Tibial nerve (tissue), 4 donors: ENCODE results near the gene ZNF319. TPM values are rescaled to one million over a fixed set of nuclear protein-coding genes. Genes with fewer than 3 reads are reported as not detected.

Experiments used
- DNase-seq, 2 donors: peaks; one replicate each; pipeline ENCODE4 v3.0.0-alpha.2; 2019; ENCODE audit warnings: low spot score in 2 of 2
- H3K27ac ChIP-seq, 4 donors: fragments of 200-600 bp; sonication (generic) in 3 of 4; one replicate each; pipeline ENCODE4 v1.5.1; 2017 to 2019; ENCODE audit warnings: mild to moderate bottlenecking in 1 of 4
- H3K27me3 ChIP-seq, 2 donors: fragments of 200-600 bp; sonication (generic) in 1 of 2; one replicate each; pipeline versions ENCODE4 v1.5.1 to v1.6.0; 2017 to 2019
- H3K36me3 ChIP-seq, 3 donors: fragments of 200-600 bp; sonication (generic); one replicate each; pipeline ENCODE4 v1.5.1; 2018 to 2019
- H3K4me1 ChIP-seq, 4 donors: fragments of 200-600 bp; sonication (generic) in 3 of 4; one replicate each; pipeline ENCODE4 v1.5.1; 2017 to 2019
- H3K4me3 ChIP-seq, 4 donors: fragments of 200-600 bp; sonication (generic) in 3 of 4; one replicate each; pipeline ENCODE4 v1.5.1; 2017 to 2019; ENCODE audit warnings: mild to moderate bottlenecking in 1 of 4, moderate library complexity in 1 of 4
- H3K9me3 ChIP-seq, 4 donors: fragments of 200-600 bp; sonication (generic) in 3 of 4; one replicate each; pipeline ENCODE4 v1.5.1; 2017 to 2019
- CTCF ChIP-seq, 5 experiments: fragments of 200-600 bp in 3 of 5; fragments of 450-650 bp in 2 of 5; sonication (generic) in 3 of 5; IDR thresholded peaks; one replicate each; pipeline ENCODE4 v1.5.1; 2016 to 2019; ENCODE audit warnings: antibody characterized with exemption in 5 of 5, mild to moderate bottlenecking in 3 of 5, moderate library complexity in 2 of 5
- EP300 ChIP-seq, 2 donors: sonication (generic); formaldehyde crosslinking; IDR thresholded peaks; one replicate each; pipeline ENCODE4 v1.6.1; 2017; ENCODE audit warnings: antibody characterized with exemption in 2 of 2, mild to moderate bottlenecking in 1 of 2
- POLR2A ChIP-seq, 2 donors: fragments of 450-650 bp; IDR thresholded peaks; one replicate each; pipeline ENCODE4 v1.6.1; 2017; ENCODE audit warnings: antibody characterized with exemption in 2 of 2, mild to moderate bottlenecking in 2 of 2, moderate library complexity in 2 of 2
- WGBS, 2 donors: methylation state at CpG; one replicate each; pipeline ENCODE4 v1.1.5; 2018; 5-methylcytosine and 5-hydroxymethylcytosine counted together
- total RNA-seq, 4 donors: library from RNA; depleted of rRNA; stranded (reverse); fragments of >200 nt; gene quantifications; one replicate each; pipeline ENCODE4 v1.1.0, GENCODE V29; 2016

ZNF319 gene
- total RNA-seq, 4 donors from 2014 or later, result 7.5 to 11.6 (median 9.1) TPM

GRCh38 chr16:58002416-58002800, 1.9 kb upstream of the ZNF319 start:
- H3K4me1 ChIP-seq, result peaks cover 0 to 44% (median 22%) of the 10 kb centered on the region in 4 donors
- WGBS, 2 donors, result 73 to 77% methylated on average over 9 of the region's 9 CpGs
- H3K36me3 ChIP-seq, result peaks cover 0 to 29% (median 5%) of the 10 kb centered on the region in 3 donors
- DNase-seq, result no peak
- TF ChIP-seq POLR2A (IDR thresholded peaks at IDR 0.05), result no peak
- no peaks in the 10 kb centered on the region for H3K27me3 ChIP-seq
- H3K27ac ChIP-seq, result no peak overlapping the region
- peaks cover 0 to 3% (median 0%) of the 10 kb centered on the region in 4 donors for H3K9me3 ChIP-seq
- H3K4me3 ChIP-seq, result no peak overlapping the region

- H3K4me1 ChIP-seq, result peaks cover 0 to 44% (median 22%) of the 10 kb centered on the region in 4 donors
- TF ChIP-seq EP300 (IDR thresholded peaks at IDR 0.05) (no peak), POLR2A (IDR thresholded peaks at IDR 0.05) (no peak), CTCF (IDR thresholded peaks at IDR 0.05) (no peak)
- H3K36me3 ChIP-seq, result peaks cover under 1 to 34% (median 9%) of the 10 kb centered on the region in 3 donors
- peak overlapping the region; percentile 64 to 90 (median 80) for H3K4me3 ChIP-seq
- H3K9me3 ChIP-seq, result peaks cover 0 to 3% (median 0%) of the 10 kb centered on the region in 4 donors
- H3K27me3 ChIP-seq, result no peaks in the 10 kb centered on the region
- 23 to 33% methylated on average over 10 of the region's 10 CpGs for WGBS, 2 donors
- peak overlapping the region; percentile 79 to 94 (median 91) for H3K27ac ChIP-seq
- no peak for DNase-seq
These were observed 1.4 kb upstream of the ZNF319 start for GRCh38 chr16:58001781-58002415.

- Histone ChIP-seq H3K36me3 (peaks cover 3 to 36% (median 14%) of the 10 kb centered on the region in 3 donors), H3K4me3 (peak within 1 kb of the TSS; percentile 64 to 90 (median 80)), H3K9me3 (no peaks in the 10 kb centered on the region), H3K27me3 (no peaks in the 10 kb centered on the region), H3K4me1 (peaks cover 0 to 44% (median 22%) of the 10 kb centered on the region in 4 donors), H3K27ac (peak within 1 kb of the TSS; percentile 79 to 94 (median 91))
- WGBS, 2 donors, result 1% methylated on average over 30 to 34 of the region's 81 CpGs
- TF ChIP-seq EP300 (IDR thresholded peaks at IDR 0.05) (peak in 1 of 2 donors; percentile 73), POLR2A (IDR thresholded peaks at IDR 0.05) (peak; percentile 39 to 71), CTCF (IDR thresholded peaks at IDR 0.05) (peak; percentile 76 to 94 (median 89))
- DNase-seq, result peak; percentile 64 to 68
These were observed 519 bp upstream of the ZNF319 start, which contains the start of gene USB1 for GRCh38 chr16:58000706-58001676. Gene USB1, plus strand, starts transcription at chr16:58001407. Its CDS starts 77 bp downstream, at chr16:58001484.

GRCh38 chr16:57999366-57999970, 1.0 kb downstream of the ZNF319 start:
- Histone ChIP-seq H3K4me1 (peaks cover 0 to 48% (median 19%) of the 10 kb centered on the region in 4 donors), H3K36me3 (peaks cover 3 to 49% (median 14%) of the 10 kb centered on the region in 3 donors), H3K27me3 (no peaks in the 10 kb centered on the region), H3K27ac (peak overlapping the region; percentile 79 to 94 (median 90)), H3K9me3 (no peaks in the 10 kb centered on the region), H3K4me3 (peak overlapping the region; percentile 64 to 87 (median 76))
- TF ChIP-seq CTCF (IDR thresholded peaks at IDR 0.05) (no peak), EP300 (IDR thresholded peaks at IDR 0.05) (no peak), POLR2A (IDR thresholded peaks at IDR 0.05) (no peak)
- DNase-seq, result no peak
- 5 to 12% methylated on average over 4 to 6 of the region's 6 CpGs for WGBS, 2 donors

GRCh38 chr16:57998992-57999365, 1.5 kb downstream of the ZNF319 start:
- Histone ChIP-seq H3K27ac (peak overlapping the region in 2 of 4 donors; percentile 90 to 94), H3K9me3 (no peaks in the 10 kb centered on the region), H3K36me3 (peaks cover 3 to 54% (median 14%) of the 10 kb centered on the region in 3 donors), H3K4me1 (peaks cover 0 to 50% (median 19%) of the 10 kb centered on the region in 4 donors), H3K27me3 (no peaks in the 10 kb centered on the region), H3K4me3 (peak overlapping the region in 1 of 4 donors; percentile 87)
- no peak for DNase-seq
- no peak for TF ChIP-seq EP300 (IDR thresholded peaks at IDR 0.05)
- TF ChIP-seq CTCF (IDR thresholded peaks at IDR 0.05), result no peak
- no peak for TF ChIP-seq POLR2A (IDR thresholded peaks at IDR 0.05)
- 80 to 84% methylated on average over 3 of the region's 3 CpGs for WGBS, 2 donors
